Neural cell (in vitro differentiated cells): Measurements from ENCODE around the gene THYN1. TPM values are rescaled to one million over a fixed set of nuclear protein-coding genes. Genes with fewer than 3 reads are reported as not detected.

Experiments
- H2AFZ ChIP-seq: fragments of 200-600, 300-800 bp; sonication (generic), shearing (Covaris generic); 2 replicates; pipeline ENCODE4 v1.6.0; 2014; ENCODE audit warnings: low read depth, mild to moderate bottlenecking, antibody characterized with exemption, low read length, moderate library complexity
- H3F3A ChIP-seq: fragments of 200-600 bp; shearing (Covaris generic); 2 replicates; pipeline ENCODE4 v1.6.1; 2016; ENCODE audit warnings: mild to moderate bottlenecking, moderate library complexity, mixed read lengths, antibody characterized with exemption, low read length; ENCODE audit not compliant: insufficient read depth, poor library complexity, severe bottlenecking
- H3K27ac ChIP-seq: fragments of 200-600, 300-800 bp; sonication (generic), shearing (Covaris generic); 2 replicates; pipeline ENCODE4 v1.5.1; 2014; ENCODE audit warnings: mild to moderate bottlenecking, low read length, moderate library complexity
- H3K27me3 ChIP-seq: fragments of 300-800, 200-600 bp; sonication (generic), shearing (Covaris generic); 2 replicates; pipeline ENCODE4 v1.6.0; 2014; ENCODE audit warnings: mild to moderate bottlenecking, low read depth, low read length, moderate library complexity; ENCODE audit not compliant: insufficient read depth
- H3K36me3 ChIP-seq: fragments of 300-800, 200-600 bp; sonication (generic), shearing (Covaris generic); 2 replicates; pipeline ENCODE4 v1.5.1; 2014; ENCODE audit warnings: mild to moderate bottlenecking, antibody characterized with exemption, low read length, moderate library complexity; ENCODE audit not compliant: insufficient read depth
- H3K4me2 ChIP-seq: fragments of 300-800, 200-600 bp; sonication (generic), shearing (Covaris generic); 2 replicates; pipeline ENCODE4 v1.6.0; 2014; ENCODE audit warnings: mild to moderate bottlenecking, low read length
- H3K4me3 ChIP-seq: fragments of 300-800, 200-600 bp; sonication (generic), shearing (Covaris generic); 2 replicates; pipeline ENCODE4 v1.5.1; 2014; ENCODE audit warnings: mild to moderate bottlenecking, low read length, moderate library complexity
- H3K79me2 ChIP-seq: fragments of 200-600 bp; shearing (Covaris generic); replicated peaks from 2 replicates; pipeline ENCODE4 v1.6.0; 2014; ENCODE audit warnings: mild to moderate bottlenecking, low read length, moderate library complexity; ENCODE audit not compliant: insufficient read depth
- H3K9ac ChIP-seq: fragments of 300-800, 200-600 bp; sonication (generic), shearing (Covaris generic); 2 replicates; pipeline ENCODE4 v1.6.1; 2016; ENCODE audit warnings: mild to moderate bottlenecking, low read length, mixed read lengths
- H3K9me2 ChIP-seq: fragments of 200-600 bp; shearing (Covaris generic); 2 replicates; pipeline ENCODE4 v1.6.1; 2016; ENCODE audit warnings: mild to moderate bottlenecking, low read length, mixed read lengths; ENCODE audit not compliant: insufficient read depth
- H3K9me3 ChIP-seq: fragments of 200-600, 300-800 bp; sonication (generic), shearing (Covaris generic); 2 replicates; pipeline ENCODE4 v1.6.1; 2016; ENCODE audit warnings: mild to moderate bottlenecking, mixed run types, low read length, moderate library complexity, mixed read lengths
- H4K20me1 ChIP-seq: fragments of 200-600 bp; shearing (Covaris generic); 2 replicates; pipeline ENCODE4 v1.6.1; 2016; ENCODE audit warnings: mild to moderate bottlenecking, mixed run types; ENCODE audit not compliant: insufficient read depth
- EP300 ChIP-seq: fragments of 450-650 bp; conservative IDR thresholded peaks from 2 replicates; pipeline ENCODE4 v1.6.1; 2014; ENCODE audit warnings: antibody characterized with exemption, mild to moderate bottlenecking, moderate library complexity; ENCODE audit not compliant: poor library complexity, severe bottlenecking
- EZH2 ChIP-seq: fragments of 200-600, 300-800 bp; shearing (Covaris generic), sonication (generic); IDR thresholded peaks from 2 replicates; pipeline ENCODE4 v1.6.1; 2014; ENCODE audit warnings: antibody characterized with exemption, low read length, borderline replicate concordance, mild to moderate bottlenecking; ENCODE audit not compliant: insufficient read depth, poor library complexity, severe bottlenecking
- MXI1 ChIP-seq: fragments of 450-650 bp; conservative IDR thresholded peaks from 2 replicates; pipeline ENCODE4 v1.6.1; 2014; ENCODE audit warnings: antibody characterized with exemption, mild to moderate bottlenecking; ENCODE audit not compliant: poor library complexity, severe bottlenecking
- POLR2AphosphoS5 ChIP-seq: IDR thresholded peaks from 2 replicates; pipeline ENCODE4 v1.6.1; 2012
- RAD21 ChIP-seq: fragments of 450-650 bp; conservative IDR thresholded peaks from 2 replicates; pipeline ENCODE4 v1.6.1; 2014; ENCODE audit warnings: antibody characterized with exemption, mild to moderate bottlenecking, moderate library complexity
- REST ChIP-seq: IDR thresholded peaks from 2 replicates; pipeline ENCODE4 v1.6.1; 2012; ENCODE audit warnings: borderline replicate concordance
- SMC3 ChIP-seq: fragments of 450-650 bp; conservative IDR thresholded peaks from 2 replicates; pipeline ENCODE4 v1.6.1; 2014; ENCODE audit warnings: antibody characterized with exemption, mild to moderate bottlenecking, moderate library complexity; ENCODE audit not compliant: poor library complexity
- TAF1 ChIP-seq: IDR thresholded peaks from 2 replicates; pipeline ENCODE4 v1.6.1; 2012; ENCODE audit warnings: low read depth
- polyA plus RNA-seq: library from polyadenylated mRNA; depleted of rRNA; stranded (reverse); fragments of >200 nt; gene quantifications from 2 replicates; pipeline ENCODE4 v1.2.3, GENCODE V29; 2014
- TF ChIP-seq, protein P1 (sequence below): fragments of 450-650 bp; IDR thresholded peaks from 2 replicates; pipeline ENCODE4 v1.5.1; 2014; ENCODE audit warnings: antibody characterized with exemption, mild to moderate bottlenecking, moderate library complexity; ENCODE audit not compliant: poor library complexity, severe bottlenecking

Gene THYN1
- polyA plus RNA-seq, 1 donor from 2014 or later = 164 TPM

- peak overlapping the region; percentile 81 for H2AFZ ChIP-seq
- peaks cover 10% of the 10 kb centered on the region for H3K79me2 ChIP-seq
- peak overlapping the region; percentile 65 for H3K9ac ChIP-seq
- H3K4me2 ChIP-seq = peak overlapping the region; percentile 60
- H3K27ac ChIP-seq = peak overlapping the region; percentile 60
- H3K4me3 ChIP-seq = peak overlapping the region; percentile 97
- no peaks in the 10 kb centered on the region for H4K20me1 ChIP-seq
- H3K9me3 ChIP-seq = no peaks in the 10 kb centered on the region
- H3K27me3 ChIP-seq = no peaks in the 10 kb centered on the region
- H3F3A ChIP-seq = no peaks in the 10 kb centered on the region
- peaks cover 6% of the 10 kb centered on the region for H3K36me3 ChIP-seq
- H3K9me2 ChIP-seq = no peaks in the 10 kb centered on the region
- TF ChIP-seq EZH2 (no peak), TAF1 (no peak), EP300 (no peak), SMC3 (no peak), MXI1 (no peak), RAD21 (no peak), REST (no peak), POLR2AphosphoS5 (no peak)
- TF ChIP-seq, protein P1, sequence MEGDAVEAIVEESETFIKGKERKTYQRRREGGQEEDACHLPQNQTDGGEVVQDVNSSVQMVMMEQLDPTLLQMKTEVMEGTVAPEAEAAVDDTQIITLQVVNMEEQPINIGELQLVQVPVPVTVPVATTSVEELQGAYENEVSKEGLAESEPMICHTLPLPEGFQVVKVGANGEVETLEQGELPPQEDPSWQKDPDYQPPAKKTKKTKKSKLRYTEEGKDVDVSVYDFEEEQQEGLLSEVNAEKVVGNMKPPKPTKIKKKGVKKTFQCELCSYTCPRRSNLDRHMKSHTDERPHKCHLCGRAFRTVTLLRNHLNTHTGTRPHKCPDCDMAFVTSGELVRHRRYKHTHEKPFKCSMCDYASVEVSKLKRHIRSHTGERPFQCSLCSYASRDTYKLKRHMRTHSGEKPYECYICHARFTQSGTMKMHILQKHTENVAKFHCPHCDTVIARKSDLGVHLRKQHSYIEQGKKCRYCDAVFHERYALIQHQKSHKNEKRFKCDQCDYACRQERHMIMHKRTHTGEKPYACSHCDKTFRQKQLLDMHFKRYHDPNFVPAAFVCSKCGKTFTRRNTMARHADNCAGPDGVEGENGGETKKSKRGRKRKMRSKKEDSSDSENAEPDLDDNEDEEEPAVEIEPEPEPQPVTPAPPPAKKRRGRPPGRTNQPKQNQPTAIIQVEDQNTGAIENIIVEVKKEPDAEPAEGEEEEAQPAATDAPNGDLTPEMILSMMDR = no peak
Measured at GRCh38 chr11:134252346-134253187, 585 bp downstream of the THYN1 start.

- no peak overlapping the region for H3K9ac ChIP-seq
- peaks cover 10% of the 10 kb centered on the region for H3K79me2 ChIP-seq
- H3K9me3 ChIP-seq = no peaks in the 10 kb centered on the region
- no peak overlapping the region for H3K4me3 ChIP-seq
- no peak overlapping the region for H2AFZ ChIP-seq
- H3K27ac ChIP-seq = no peak overlapping the region
- no peaks in the 10 kb centered on the region for H3K27me3 ChIP-seq
- H3K36me3 ChIP-seq = peaks cover 6% of the 10 kb centered on the region
- no peak overlapping the region for H3K4me2 ChIP-seq
- H3K9me2 ChIP-seq = no peaks in the 10 kb centered on the region
- TF ChIP-seq TAF1 = no peak
- TF ChIP-seq POLR2AphosphoS5 = no peak
- no peak for TF ChIP-seq EZH2
- TF ChIP-seq REST = no peak
- no peak for TF ChIP-seq RAD21
- TF ChIP-seq SMC3 = no peak
- no peak for TF ChIP-seq MXI1
- TF ChIP-seq, protein P1 = no peak
- no peak for TF ChIP-seq EP300
- no peaks in the 10 kb centered on the region for H4K20me1 ChIP-seq
- no peaks in the 10 kb centered on the region for H3F3A ChIP-seq
Measured at GRCh38 chr11:134250675-134251074, 2.5 kb downstream of the THYN1 start.
